Liver (tissue), 9 donors: ENCODE measurements around the gene CORO7. TPM values are rescaled to one million over a fixed set of nuclear protein-coding genes. Genes with fewer than 3 reads are reported as not detected.

Experiments used
- DNase-seq: peaks from one replicate; pipeline ENCODE4 v3.0.0-alpha.2; 2017; ENCODE audit warnings: low spot score
- H3K27ac ChIP-seq, 2 donors: one replicate each; pipeline ENCODE4 v1.7.0; 2013; ENCODE audit warnings: inconsistent platforms in 2 of 2, low read length in 2 of 2, control low read depth in 1 of 2, low read depth in 1 of 2, mild to moderate bottlenecking in 1 of 2
- H3K27me3 ChIP-seq, 4 donors: one replicate each; pipeline versions ENCODE4 v1.6.1 to v1.7.0; 2013; ENCODE audit warnings: low read length in 3 of 4, inconsistent platforms in 1 of 4, mild to moderate bottlenecking in 1 of 4, moderate library complexity in 1 of 4; ENCODE audit not compliant: control insufficient read depth in 4 of 4, insufficient read depth in 4 of 4
- H3K36me3 ChIP-seq, 4 donors: one replicate each; pipeline versions ENCODE4 v1.6.1 to v1.7.0; 2013; ENCODE audit warnings: low read length in 3 of 4, mild to moderate bottlenecking in 3 of 4, low read depth in 1 of 4, moderate library complexity in 1 of 4; ENCODE audit not compliant: control insufficient read depth in 4 of 4, insufficient read depth in 3 of 4
- H3K4me1 ChIP-seq, 4 donors: one replicate each; pipeline versions ENCODE4 v1.6.1 to v1.7.0; 2013; ENCODE audit warnings: low read length in 3 of 4, mild to moderate bottlenecking in 3 of 4, moderate library complexity in 1 of 4; ENCODE audit not compliant: control insufficient read depth in 4 of 4, insufficient read depth in 4 of 4
- H3K4me3 ChIP-seq, 3 donors: one replicate each; pipeline versions ENCODE4 v1.6.1 to v1.7.0; 2013; ENCODE audit warnings: low read length in 3 of 3, control low read depth in 1 of 3, low read depth in 1 of 3, mild to moderate bottlenecking in 1 of 3
- H3K9ac ChIP-seq, 2 donors: one replicate each; pipeline ENCODE4 v1.7.0; 2013; ENCODE audit warnings: low read length in 2 of 2, mild to moderate bottlenecking in 2 of 2, moderate library complexity in 2 of 2, control low read depth in 1 of 2, low read depth in 1 of 2
- H3K9me3 ChIP-seq, 4 donors: one replicate each; pipeline versions ENCODE4 v1.6.1 to v1.7.0; 2013; ENCODE audit warnings: low read length in 3 of 4; ENCODE audit not compliant: control insufficient read depth in 4 of 4
- EGR1 ChIP-seq, 2 donors: IDR thresholded peaks; 2 replicates each; pipeline ENCODE4 v1.6.1; 2016 to 2018; ENCODE audit warnings: antibody characterized with exemption in 2 of 2, low read depth in 2 of 2
- FOXA1 ChIP-seq: IDR thresholded peaks from 2 replicates; pipeline ENCODE4 v1.6.1; 2016; ENCODE audit warnings: antibody characterized with exemption
- FOXA2 ChIP-seq: IDR thresholded peaks from 2 replicates; pipeline ENCODE4 v1.6.1; 2016; ENCODE audit warnings: antibody characterized with exemption
- GABPA ChIP-seq, 2 donors: IDR thresholded peaks in 1 of 2; conservative IDR thresholded peaks in 1 of 2; 2 replicates each; pipeline ENCODE4 v1.6.1; 2016; ENCODE audit warnings: antibody characterized with exemption in 2 of 2, mild to moderate bottlenecking in 1 of 2, moderate library complexity in 1 of 2
- HNF4A ChIP-seq, 2 donors: conservative IDR thresholded peaks; 2 replicates each; pipeline ENCODE4 v1.6.1; 2016; ENCODE audit warnings: antibody characterized with exemption in 2 of 2, mild to moderate bottlenecking in 2 of 2
- HNF4G ChIP-seq: IDR thresholded peaks from 2 replicates; pipeline ENCODE4 v1.6.1; 2016; ENCODE audit warnings: antibody characterized with exemption
- JUND ChIP-seq, 2 donors: IDR thresholded peaks; 2 replicates each; pipeline ENCODE4 v1.6.1; 2016; ENCODE audit warnings: antibody characterized with exemption in 2 of 2
- MAX ChIP-seq: IDR thresholded peaks from 2 replicates; pipeline ENCODE4 v1.6.1; 2016; ENCODE audit warnings: antibody characterized with exemption
- NR2F2 ChIP-seq: IDR thresholded peaks from 2 replicates; pipeline ENCODE4 v1.6.1; 2016; ENCODE audit warnings: antibody characterized with exemption
- RAD21 ChIP-seq, 2 donors: IDR thresholded peaks; 2 replicates each; pipeline ENCODE4 v1.6.1; 2016; ENCODE audit warnings: antibody characterized with exemption in 2 of 2, mild to moderate bottlenecking in 2 of 2
- RXRA ChIP-seq, 2 donors: IDR thresholded peaks; 2 replicates each; pipeline ENCODE4 v1.6.1; 2017 to 2018; ENCODE audit warnings: antibody characterized with exemption in 2 of 2, mild to moderate bottlenecking in 1 of 2
- SP1 ChIP-seq: IDR thresholded peaks from 2 replicates; pipeline ENCODE4 v1.6.1; 2018; ENCODE audit warnings: antibody characterized with exemption, mild to moderate bottlenecking
- TAF1 ChIP-seq: conservative IDR thresholded peaks from 2 replicates; pipeline ENCODE4 v1.6.1; 2016; ENCODE audit warnings: antibody characterized with exemption, mild to moderate bottlenecking
- ZBTB33 ChIP-seq: IDR thresholded peaks from 2 replicates; pipeline ENCODE4 v1.6.1; 2016; ENCODE audit warnings: antibody characterized with exemption
- WGBS: extraction: QIAGEN DNeasy Blood & Tissue Kit; methylation state at CpG from one replicate; pipeline ENCODE4 v1.1.7; 2013; 5-methylcytosine and 5-hydroxymethylcytosine counted together
- polyA plus RNA-seq, 2 donors: library from polyadenylated mRNA; stranded (reverse) in 1 of 2; unstranded in 1 of 2; fragments of 200-250 nt in 1 of 2; fragments of >200 nt in 1 of 2; fragmentation: Nextera tagmentation in 1 of 2; extraction: Ambion mirVana in 1 of 2; gene quantifications; one replicate each; pipeline versions ENCODE4 v1.2.1 to v1.2.3, GENCODE V29; 2013 to 2015
- total RNA-seq, 2 donors: library from RNA; depleted of rRNA; stranded (reverse); fragments of >200 nt; gene quantifications; one replicate each; pipeline ENCODE4 v1.2.3, GENCODE V29; 2014
- TF ChIP-seq, protein P1 (sequence below): IDR thresholded peaks from 2 replicates; pipeline ENCODE4 v1.6.1; 2016; ENCODE audit warnings: antibody characterized with exemption
- donor health status: healthy.
- donor health status: healthy.
- donor health status: healthy.
- donor health status: healthy.
- donor health status: healthy.

The CORO7 gene
- total and polyA plus RNA-seq, 4 donors = 7.3 to 21.5 (median 13.0) TPM

DNA sequence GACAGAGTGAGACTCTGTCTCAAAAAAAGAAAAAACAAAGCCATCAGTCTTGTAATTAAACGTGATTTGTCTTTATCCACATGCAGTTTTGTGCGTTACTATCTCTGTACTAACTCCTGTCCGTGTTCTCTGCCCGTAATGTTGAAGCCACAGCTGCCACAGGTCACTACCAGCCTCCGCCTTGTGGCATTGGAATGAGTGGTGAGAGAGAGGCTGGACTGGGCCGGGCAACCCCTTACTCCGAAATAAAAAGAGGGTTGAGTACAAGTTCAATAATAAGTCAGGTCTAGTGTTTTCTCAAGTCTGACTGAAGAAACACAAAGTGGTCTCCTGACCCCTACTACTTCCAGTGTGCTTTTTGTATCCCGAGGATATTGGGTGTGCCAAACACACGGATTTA, 14.6 kb upstream of the CORO7 start:
- Histone ChIP-seq H3K9me3 (no peaks in the 10 kb centered on the region), H3K4me1 (peaks cover 2 to 17% (median 13%) of the 10 kb centered on the region in 4 donors), H3K27ac (no peak overlapping the region), H3K9ac (no peak overlapping the region), H3K4me3 (no peak overlapping the region), H3K36me3 (peaks cover 10 to 22% (median 14%) of the 10 kb centered on the region in 4 donors), H3K27me3 (no peaks in the 10 kb centered on the region)
- WGBS = 94% methylated on average over 9 of the region's 9 CpGs
- no peak for DNase-seq
- TF ChIP-seq FOXA1 (no peak), MAX (no peak), GABPA (IDR thresholded peaks at IDR 0.05 in 1 of 2, conservative IDR thresholded peaks at IDR 0.05 in 1 of 2) (no peak), FOXA2 (no peak), ZBTB33 (no peak), HNF4A (conservative IDR thresholded peaks at IDR 0.05) (no peak), TAF1 (no peak), EGR1 (IDR thresholded peaks at IDR 0.05; ENCODE audit: low read depth in 2 of 2) (no peak)
- TF ChIP-seq, protein P1, sequence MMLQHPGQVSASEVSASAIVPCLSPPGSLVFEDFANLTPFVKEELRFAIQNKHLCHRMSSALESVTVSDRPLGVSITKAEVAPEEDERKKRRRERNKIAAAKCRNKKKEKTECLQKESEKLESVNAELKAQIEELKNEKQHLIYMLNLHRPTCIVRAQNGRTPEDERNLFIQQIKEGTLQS = no peak

DNA sequence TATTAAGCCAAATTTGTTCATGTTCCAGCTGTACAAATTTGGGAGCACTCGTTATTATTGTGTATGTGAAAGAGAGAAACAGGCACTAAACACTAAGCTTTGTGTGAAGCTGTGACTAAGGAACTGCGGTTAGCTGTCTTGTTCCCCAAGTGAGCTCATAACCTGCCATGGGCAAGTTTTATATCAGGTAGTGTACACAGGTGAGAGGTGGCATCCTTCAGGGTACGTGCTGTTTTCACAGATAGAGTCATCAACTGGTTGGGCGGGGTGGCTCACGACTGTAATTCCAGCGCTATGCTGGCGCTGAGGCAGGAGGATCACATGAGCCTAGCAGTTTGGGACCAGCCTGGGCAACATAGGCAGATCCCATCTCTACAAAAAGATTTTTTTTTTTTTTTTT, 12.1 kb upstream of the CORO7 start:
- peaks cover 2 to 10% (median 3%) of the 10 kb centered on the region in 4 donors for H3K36me3 ChIP-seq
- DNase-seq = no peak
- H3K4me3 ChIP-seq = no peak overlapping the region
- H3K27ac ChIP-seq = no peak overlapping the region
- TF ChIP-seq JUND (IDR thresholded peaks at IDR 0.05) = no peak
- no peak for TF ChIP-seq NR2F2
- no peak for TF ChIP-seq ZBTB33
- no peak for TF ChIP-seq RXRA (IDR thresholded peaks at IDR 0.05)
- no peak for TF ChIP-seq TAF1
- TF ChIP-seq EGR1 (IDR thresholded peaks at IDR 0.05; ENCODE audit: low read depth in 2 of 2) = no peak
- TF ChIP-seq, protein P1 = no peak
- TF ChIP-seq GABPA (IDR thresholded peaks at IDR 0.05 in 1 of 2, conservative IDR thresholded peaks at IDR 0.05 in 1 of 2) = no peak
- H3K9ac ChIP-seq = no peak overlapping the region
- no peaks in the 10 kb centered on the region for H3K27me3 ChIP-seq
- H3K9me3 ChIP-seq = no peaks in the 10 kb centered on the region
- 93% methylated on average over 7 of the region's 7 CpGs for WGBS
- H3K4me1 ChIP-seq = peaks cover 2 to 22% (median 14%) of the 10 kb centered on the region in 4 donors

DNA sequence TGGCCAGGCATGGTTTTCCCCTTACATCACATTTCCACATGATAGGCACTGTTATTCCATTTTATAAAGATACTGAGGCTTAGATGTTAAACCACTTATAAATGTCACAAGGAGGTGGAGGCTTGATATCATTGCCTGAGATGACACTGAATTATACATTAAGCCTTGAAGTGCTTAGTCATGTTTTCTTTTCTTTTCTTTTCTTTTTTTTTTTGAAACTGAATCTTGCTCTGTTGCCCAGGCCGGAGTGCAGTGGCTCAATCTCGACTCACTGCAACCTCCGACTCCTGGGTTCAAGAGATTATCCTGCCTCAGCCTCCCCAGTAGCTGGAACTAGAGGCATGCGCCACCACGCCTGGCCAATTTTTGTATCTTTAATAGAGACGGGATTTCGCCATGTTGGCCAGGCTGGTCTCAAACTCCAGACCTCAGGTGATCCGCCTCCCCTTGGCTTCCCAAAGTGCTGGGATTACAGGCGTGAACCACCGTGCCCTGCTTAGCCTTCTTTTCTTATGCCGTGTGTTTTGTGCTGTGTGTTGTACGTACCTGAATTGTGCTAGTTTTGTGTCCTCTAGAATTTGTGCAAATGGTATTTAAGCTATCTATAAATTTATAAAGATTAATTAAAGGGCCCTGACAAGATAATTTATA, 10.5 kb upstream of the CORO7 start:
- Histone ChIP-seq H3K4me1 (peaks cover 2 to 22% (median 14%) of the 10 kb centered on the region in 4 donors), H3K9ac (peak overlapping the region; percentile 91 to 94), H3K9me3 (no peaks in the 10 kb centered on the region), H3K36me3 (peaks cover 1 to 7% (median 2%) of the 10 kb centered on the region in 4 donors), H3K27ac (peak overlapping the region in 1 of 2 donors; percentile 98), H3K4me3 (peak overlapping the region; percentile 70 to 100 (median 92)), H3K27me3 (no peaks in the 10 kb centered on the region)
- TF ChIP-seq SP1 (no peak), GABPA (IDR thresholded peaks at IDR 0.05 in 1 of 2, conservative IDR thresholded peaks at IDR 0.05 in 1 of 2) (no peak), FOXA2 (no peak), MAX (no peak), FOXA1 (no peak), HNF4G (no peak), HNF4A (conservative IDR thresholded peaks at IDR 0.05) (no peak), JUND (IDR thresholded peaks at IDR 0.05) (no peak), RXRA (IDR thresholded peaks at IDR 0.05) (no peak), EGR1 (IDR thresholded peaks at IDR 0.05; ENCODE audit: low read depth in 2 of 2) (no peak), ZBTB33 (no peak), RAD21 (IDR thresholded peaks at IDR 0.05) (no peak), NR2F2 (no peak)
- TF ChIP-seq, protein P1 = no peak
- WGBS = 89% methylated on average over 12 of the region's 12 CpGs
- no peak for DNase-seq
